Activated CD4-positive, alpha-beta T cell treated with anti-CD3 and anti-CD28 coated beads, Interleukin-2, amount 10 ng/mL, durations not matched to agents 7 days and 5 days (primary cell): ENCODE results near the gene CYP19A1. TPM values are rescaled to one million over a fixed set of nuclear protein-coding genes. Genes with fewer than 3 reads are reported as not detected.

Source experiments
- CTCF ChIA-PET: fragments of 350-600 bp; sonication (Branson Sonifier 250); formaldehyde crosslinking; loops from one replicate; lab custom pipeline; 2021; ENCODE audit warnings: antibody characterized with exemption; lab: Charles Lee
- POLR2A ChIA-PET: fragments of 350-600 bp; sonication (Branson Sonifier 250); formaldehyde crosslinking; loops from one replicate; lab custom pipeline; 2021; ENCODE audit warnings: antibody characterized with exemption; lab: Charles Lee
- DNase-seq: peaks from one replicate; pipeline ENCODE4 v3.0.0-alpha.2; 2020
- H3K27ac Mint-ChIP-seq: one replicate; pipeline ENCODE4 v1.8.0; 2021; ENCODE audit warnings: mild to moderate bottlenecking, moderate library complexity, mixed read lengths
- H3K27me3 Mint-ChIP-seq: one replicate; pipeline ENCODE4 v1.8.0; 2021; ENCODE audit warnings: mixed read lengths
- H3K36me3 Mint-ChIP-seq: one replicate; pipeline ENCODE4 v1.8.0; 2021; ENCODE audit warnings: low read depth, mixed read lengths
- H3K4me1 Mint-ChIP-seq: one replicate; pipeline ENCODE4 v1.8.0; 2021; ENCODE audit warnings: mixed read lengths
- H3K4me3 Mint-ChIP-seq: one replicate; pipeline ENCODE4 v1.8.0; 2021; ENCODE audit warnings: mild to moderate bottlenecking, moderate library complexity, mixed read lengths
- H3K9me3 Mint-ChIP-seq: one replicate; pipeline ENCODE4 v1.8.0; 2021; ENCODE audit warnings: mixed read lengths
- total RNA-seq, 2 experiments: library from RNA; stranded (reverse); gene quantifications; one replicate each; pipeline ENCODE4 v1.2.3, GENCODE V29; 2021

Gene CYP19A1
- total RNA-seq, 2 experiments from 2014 or later = not detected

GRCh38 chr15:51314391-51315337 is 23.7 kb downstream of the CYP19A1 start:
- ChIA-PET CTCF (interaction anchor here (0.8 kb wide), 1 partner anchor 27 kb away, joined by 3 read pairs; no protein-coding TSS in a partner anchor), POLR2A (no interaction called here)
- H3K4me1 Mint-ChIP-seq = no peaks in the 10 kb centered on the region
- peaks cover 9% of the 10 kb centered on the region for H3K27me3 Mint-ChIP-seq
- no peak overlapping the region for H3K4me3 Mint-ChIP-seq
- H3K9me3 Mint-ChIP-seq = no peaks in the 10 kb centered on the region
- no peak overlapping the region for H3K27ac Mint-ChIP-seq
- no peak for DNase-seq
- no peaks in the 10 kb centered on the region for H3K36me3 Mint-ChIP-seq

GRCh38 chr15:51313644-51314280 is 24.6 kb downstream of the CYP19A1 start:
- Mint-ChIP-seq H3K4me3 (no peak overlapping the region), H3K27ac (no peak overlapping the region), H3K36me3 (no peaks in the 10 kb centered on the region), H3K27me3 (peaks cover 8% of the 10 kb centered on the region), H3K9me3 (no peaks in the 10 kb centered on the region), H3K4me1 (no peaks in the 10 kb centered on the region)
- ChIA-PET CTCF (interaction anchor here (0.8 kb wide), 1 partner anchor 28 kb away, joined by 3 read pairs; no protein-coding TSS in a partner anchor), POLR2A (no interaction called here)
- DNase-seq = no peak

- DNase-seq = no peak
- Mint-ChIP-seq H3K27me3 (peaks cover 8% of the 10 kb centered on the region), H3K4me3 (no peak overlapping the region), H3K36me3 (no peaks in the 10 kb centered on the region), H3K9me3 (no peaks in the 10 kb centered on the region), H3K27ac (no peak overlapping the region), H3K4me1 (no peaks in the 10 kb centered on the region)
- ChIA-PET POLR2A (no interaction called here), CTCF (no interaction called here)
Measured at GRCh38 chr15:51313074-51313393, 25.4 kb downstream of the CYP19A1 start.

- CTCF ChIA-PET = interaction anchor here (0.6 kb wide), 1 partner anchor 18 kb away, joined by 5 read pairs; no protein-coding TSS in a partner anchor
Measured at GRCh38 chr15:51312166-51313073, 26.0 kb downstream of the CYP19A1 start.

GRCh38 chr15:51311510-51311909 is 26.9 kb downstream of the CYP19A1 start:
- peaks cover 16% of the 10 kb centered on the region for H3K27me3 Mint-ChIP-seq
- DNase-seq = no peak
- H3K36me3 Mint-ChIP-seq = no peaks in the 10 kb centered on the region
- no peaks in the 10 kb centered on the region for H3K4me1 Mint-ChIP-seq
- CTCF ChIA-PET = interaction anchor here (0.6 kb wide), 1 partner anchor 17 kb away, joined by 5 read pairs; no protein-coding TSS in a partner anchor
- H3K4me3 Mint-ChIP-seq = no peak overlapping the region
- POLR2A ChIA-PET = no interaction called here
- no peak overlapping the region for H3K27ac Mint-ChIP-seq
- H3K9me3 Mint-ChIP-seq = no peaks in the 10 kb centered on the region

More at GRCh38 chr15:51312166-51313073, 26.0 kb downstream of the CYP19A1 start:
- no peak for DNase-seq
- Mint-ChIP-seq H3K36me3 (no peaks in the 10 kb centered on the region), H3K4me1 (no peaks in the 10 kb centered on the region), H3K4me3 (no peak overlapping the region), H3K27ac (no peak overlapping the region), H3K27me3 (peaks cover 11% of the 10 kb centered on the region), H3K9me3 (no peaks in the 10 kb centered on the region)
- POLR2A ChIA-PET = no interaction called here

GRCh38 chr15:51310064-51310463 is 28.3 kb downstream of the CYP19A1 start:
- CTCF ChIA-PET = no interaction called here
- H3K4me1 Mint-ChIP-seq = no peaks in the 10 kb centered on the region
- POLR2A ChIA-PET = no interaction called here
- no peak for DNase-seq
- H3K9me3 Mint-ChIP-seq = no peaks in the 10 kb centered on the region
- no peak overlapping the region for H3K27ac Mint-ChIP-seq
- H3K36me3 Mint-ChIP-seq = no peaks in the 10 kb centered on the region
- H3K4me3 Mint-ChIP-seq = no peak overlapping the region
- peaks cover 16% of the 10 kb centered on the region for H3K27me3 Mint-ChIP-seq

GRCh38 chr15:51307811-51308210 is 30.6 kb downstream of the CYP19A1 start:
- no peak for DNase-seq
- POLR2A ChIA-PET = no interaction called here
- CTCF ChIA-PET = no interaction called here

GRCh38 chr15:51307325-51307724 is 31.1 kb downstream of the CYP19A1 start:
- H3K36me3 Mint-ChIP-seq = no peaks in the 10 kb centered on the region
- no peak for DNase-seq
- H3K4me1 Mint-ChIP-seq = no peaks in the 10 kb centered on the region
- ChIA-PET CTCF (interaction anchor here (0.6 kb wide), 1 partner anchor 15 kb away, joined by 3 read pairs; no protein-coding TSS in a partner anchor), POLR2A (no interaction called here)
- no peak overlapping the region for H3K4me3 Mint-ChIP-seq
- no peaks in the 10 kb centered on the region for H3K9me3 Mint-ChIP-seq
- H3K27me3 Mint-ChIP-seq = peaks cover 27% of the 10 kb centered on the region
- no peak overlapping the region for H3K27ac Mint-ChIP-seq

More at GRCh38 chr15:51307811-51308210, 30.6 kb downstream of the CYP19A1 start:
- no peaks in the 10 kb centered on the region for H3K36me3 Mint-ChIP-seq
- no peaks in the 10 kb centered on the region for H3K4me1 Mint-ChIP-seq
- H3K27ac Mint-ChIP-seq = no peak overlapping the region
- peaks cover 24% of the 10 kb centered on the region for H3K27me3 Mint-ChIP-seq
- no peaks in the 10 kb centered on the region for H3K9me3 Mint-ChIP-seq
- H3K4me3 Mint-ChIP-seq = no peak overlapping the region

GRCh38 chr15:51303462-51303980 is 34.9 kb downstream of the CYP19A1 start:
- H3K9me3 Mint-ChIP-seq = no peaks in the 10 kb centered on the region
- ChIA-PET CTCF (no interaction called here), POLR2A (no interaction called here)
- DNase-seq = no peak
- H3K27me3 Mint-ChIP-seq = peaks cover 19% of the 10 kb centered on the region
- H3K4me3 Mint-ChIP-seq = no peak overlapping the region
- H3K36me3 Mint-ChIP-seq = no peaks in the 10 kb centered on the region
- H3K27ac Mint-ChIP-seq = no peak overlapping the region
- no peaks in the 10 kb centered on the region for H3K4me1 Mint-ChIP-seq

- ChIA-PET POLR2A (no interaction called here), CTCF (interaction anchor here (0.9 kb wide), 1 partner anchor 35 kb away, joined by 3 read pairs; no protein-coding TSS in a partner anchor)
- H3K9me3 Mint-ChIP-seq = no peaks in the 10 kb centered on the region
- DNase-seq = no peak
- no peak overlapping the region for H3K27ac Mint-ChIP-seq
- peaks cover 20% of the 10 kb centered on the region for H3K27me3 Mint-ChIP-seq
- no peaks in the 10 kb centered on the region for H3K36me3 Mint-ChIP-seq
- no peak overlapping the region for H3K4me3 Mint-ChIP-seq
- H3K4me1 Mint-ChIP-seq = no peaks in the 10 kb centered on the region
Measured at GRCh38 chr15:51302480-51302879, 35.9 kb downstream of the CYP19A1 start.

- ChIA-PET POLR2A (no interaction called here), CTCF (no interaction called here)
- H3K36me3 Mint-ChIP-seq = no peaks in the 10 kb centered on the region
- H3K4me1 Mint-ChIP-seq = no peaks in the 10 kb centered on the region
- no peak overlapping the region for H3K4me3 Mint-ChIP-seq
- peaks cover 14% of the 10 kb centered on the region for H3K27me3 Mint-ChIP-seq
- H3K27ac Mint-ChIP-seq = no peak overlapping the region
- no peak for DNase-seq
- no peaks in the 10 kb centered on the region for H3K9me3 Mint-ChIP-seq
Measured at GRCh38 chr15:51299187-51300015, 39.0 kb downstream of the CYP19A1 start.
